ENCODE measurements around the gene TOR1AIP2.
"Not testable (repeated sequence)": the region's sequence is repeated elsewhere in the genome, so short reads cannot be mapped to it uniquely, and the experiment has no call there.

TOR1AIP2 gene

GRCh38 chr1:179805291-179806195, 72.1 kb downstream of the TOR1AIP2 start:
- DNase-seq: no peak

DNA sequence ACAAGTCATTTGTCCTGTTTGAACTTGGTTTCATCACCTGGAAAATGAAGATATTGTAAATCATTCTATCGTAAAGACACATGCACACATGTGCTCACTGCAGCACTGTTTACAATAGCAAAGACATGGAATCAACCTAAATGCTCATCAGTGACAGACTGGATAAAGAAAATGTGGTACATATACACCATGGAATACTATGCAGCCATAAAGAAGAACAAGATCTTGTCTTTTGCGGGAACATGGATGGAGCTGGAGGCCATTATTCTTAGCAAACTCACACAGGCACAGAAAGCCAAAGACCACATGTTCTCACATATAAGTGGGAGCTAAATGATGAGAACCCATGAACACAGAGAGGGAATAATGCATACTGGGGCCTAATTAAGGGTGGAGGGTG, 73.2 kb downstream of the TOR1AIP2 start:
- DNase-seq: not testable (repeated sequence)

DNA sequence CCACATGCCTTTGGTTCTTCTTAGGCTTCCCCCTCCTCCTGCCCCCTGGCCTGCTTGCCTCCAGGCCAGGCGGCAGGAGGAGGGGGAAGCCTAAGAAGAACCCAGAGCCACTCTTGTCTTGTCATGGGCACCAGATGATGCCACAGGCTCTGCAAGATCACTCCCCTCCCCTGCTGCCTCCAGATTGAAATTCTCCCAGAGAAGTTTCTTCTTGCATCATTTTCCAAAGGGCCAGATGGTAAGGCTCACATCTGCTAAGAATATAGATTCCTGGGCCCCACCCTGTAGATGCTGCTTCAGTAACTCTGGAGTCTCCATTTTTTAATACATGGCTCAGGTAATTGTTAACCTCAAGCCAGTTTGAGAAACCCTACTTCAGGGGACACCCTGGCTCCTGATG, 73.7 kb downstream of the TOR1AIP2 start:
- DNase-seq: no peak

DNA sequence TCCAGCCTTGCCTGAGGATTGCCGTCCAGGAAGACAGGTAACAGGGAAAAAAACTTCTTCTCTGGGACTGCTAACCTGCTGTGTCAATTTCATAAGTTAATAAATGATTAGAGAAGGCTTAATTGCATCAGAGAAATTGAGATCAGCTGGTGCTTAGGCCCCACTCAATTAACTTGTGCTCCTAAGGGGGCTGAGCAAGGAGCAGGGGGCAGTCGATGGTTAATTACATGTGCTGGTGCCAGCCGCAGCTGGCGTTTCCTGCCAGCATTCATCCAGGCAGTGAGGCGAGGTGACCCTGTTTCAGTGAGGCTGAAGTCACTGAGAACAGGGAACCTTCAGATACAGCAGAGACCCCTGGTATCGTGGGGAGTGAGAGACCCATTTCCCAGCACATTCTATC, 74.5 kb downstream of the TOR1AIP2 start:
- DNase-seq: no peak

- no peak for DNase-seq
Observed at GRCh38 chr1:179800481-179800880, 77.1 kb downstream of the TOR1AIP2 start.

GRCh38 chr1:179798864-179799516, 78.6 kb downstream of the TOR1AIP2 start:
- no peak for DNase-seq

DNA sequence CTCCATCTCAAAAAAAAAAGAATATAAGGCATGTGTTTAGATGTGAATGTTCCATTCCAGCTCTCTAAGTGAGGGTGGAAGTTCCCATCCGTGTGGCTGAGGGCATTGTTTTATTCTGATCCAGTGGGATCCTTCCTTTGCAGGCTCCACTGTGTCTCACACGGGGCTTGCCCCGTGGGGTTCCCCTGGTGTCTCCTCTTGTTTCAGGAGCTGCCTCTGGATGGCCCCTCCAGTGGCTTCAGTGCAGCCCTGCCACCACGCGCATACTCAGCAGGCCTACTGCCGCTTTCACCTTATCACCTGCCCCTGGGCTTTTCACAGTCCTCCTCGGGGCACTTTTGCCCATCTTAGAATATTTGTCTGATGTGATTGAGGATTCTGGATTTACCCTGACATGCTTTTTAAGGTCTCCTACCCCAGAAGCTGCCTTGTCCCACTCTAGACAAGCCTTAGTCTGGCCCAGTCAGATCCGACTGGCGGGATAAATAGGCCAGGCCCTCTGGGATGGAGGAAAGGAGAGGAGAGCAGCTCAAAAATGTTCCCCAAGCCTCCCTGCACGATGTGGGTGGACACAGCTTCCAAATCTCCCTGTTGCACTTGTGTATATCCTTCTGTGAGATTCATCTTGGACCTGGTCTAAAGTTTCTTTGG, 79.3 kb downstream of the TOR1AIP2 start:
- no peak for DNase-seq

GRCh38 chr1:179794669-179795068, 82.9 kb downstream of the TOR1AIP2 start:
- no peak for DNase-seq

DNA sequence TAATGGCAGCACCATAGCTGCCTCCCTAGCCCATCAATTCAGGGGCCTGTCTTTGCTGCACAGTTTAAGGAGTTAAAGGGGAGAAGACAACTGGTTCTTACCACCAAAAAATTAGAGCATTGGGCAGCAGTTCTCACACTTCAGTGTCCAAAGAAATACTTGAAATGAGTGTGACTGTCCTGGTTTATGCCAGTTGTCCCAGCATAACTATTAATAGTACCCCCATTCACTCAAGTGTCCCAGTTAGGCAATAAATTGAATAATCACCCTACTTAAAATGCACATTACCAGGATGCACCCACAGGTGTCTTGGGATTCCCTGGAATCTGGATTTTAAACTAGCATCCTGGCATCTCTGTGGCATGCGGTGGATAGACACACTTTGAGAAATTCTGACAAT, 83.5 kb downstream of the TOR1AIP2 start:
- no peak for DNase-seq

GRCh38 chr1:179793281-179793680, 84.3 kb downstream of the TOR1AIP2 start:
- no peak for DNase-seq

Data from Kasumi-1 (cell line).